HG03342 (cell line): ENCODE data around the gene ZNF853.
"Not testable (repeated sequence)": the region's sequence is repeated elsewhere in the genome, so short reads cannot be mapped to it uniquely, and the experiment has no call there.

Experiments
- ATAC-seq: cut with Tn5 transposase; IDR thresholded peaks from one replicate; pipeline ENCODE4 v1.9.1; 2021; ENCODE audit warnings: mild to moderate bottlenecking, moderate library complexity; ENCODE audit not compliant: unreplicated experiment

Gene ZNF853

GRCh38 chr7:6634971-6635370 is 19.6 kb downstream of the ZNF853 start:
- not testable (repeated sequence) for ATAC-seq

GRCh38 chr7:6636741-6637543 is 21.5 kb downstream of the ZNF853 start, which contains the start of gene ZNF316:
ZNF316 (plus strand) TSS chr7:6637318; CDS start chr7:6642410, 5,092 bp downstream.
- ATAC-seq, result peak; percentile 57

- peak; percentile 88 for ATAC-seq
These were observed 22.3 kb downstream of the ZNF853 start for GRCh38 chr7:6637544-6638229.

- ATAC-seq, result no peak
These were observed 23.6 kb downstream of the ZNF853 start for GRCh38 chr7:6639032-6639431.

- ATAC-seq, result no peak
These were observed 24.2 kb downstream of the ZNF853 start for GRCh38 chr7:6639627-6640026.

- no peak for ATAC-seq
These were observed 24.9 kb downstream of the ZNF853 start for GRCh38 chr7:6640246-6640721.

GRCh38 chr7:6641305-6642035 is 26.1 kb downstream of the ZNF853 start:
- no peak for ATAC-seq

- no peak for ATAC-seq
These were observed 26.9 kb downstream of the ZNF853 start for GRCh38 chr7:6642239-6642839.

GRCh38 chr7:6642861-6643640 is 27.6 kb downstream of the ZNF853 start:
- no peak for ATAC-seq

GRCh38 chr7:6643915-6644625 is 28.7 kb downstream of the ZNF853 start:
- ATAC-seq, result no peak

GRCh38 chr7:6644728-6645127 is 29.3 kb downstream of the ZNF853 start:
- ATAC-seq, result no peak

- no peak for ATAC-seq
These were observed 31.1 kb downstream of the ZNF853 start for GRCh38 chr7:6646465-6646864.

- ATAC-seq, result no peak
These were observed 31.7 kb downstream of the ZNF853 start for GRCh38 chr7:6647080-6647479.

GRCh38 chr7:6647541-6647940 is 32.1 kb downstream of the ZNF853 start:
- ATAC-seq, result no peak

- no peak for ATAC-seq
These were observed 32.8 kb downstream of the ZNF853 start for GRCh38 chr7:6648066-6648814.

- no peak for ATAC-seq
These were observed 33.4 kb downstream of the ZNF853 start for GRCh38 chr7:6648815-6649104.

- ATAC-seq, result no peak
These were observed 34.0 kb downstream of the ZNF853 start for GRCh38 chr7:6649241-6649961.

- ATAC-seq, result no peak
These were observed 34.7 kb downstream of the ZNF853 start for GRCh38 chr7:6650086-6650485.
